ENCODE results near the gene ASB2. TPM values are rescaled to one million over a fixed set of nuclear protein-coding genes. Genes with fewer than 3 reads are reported as not detected.

Gene ASB2
- total and polyA plus RNA-seq, 2 of the 13 experiments (the other 11 are each of a cell fraction or from before 2014, with no cell fraction given) = 0.82 to 4.1 TPM

- TF ChIP-seq HOMEZ (CRISPR knock-in tag; IDR thresholded peaks at IDR 0.05; ENCODE audit: low read depth) (peak; percentile 63; the same call in 1 of the 2 replicates), GLI4 (CRISPR knock-in tag; IDR thresholded peaks at IDR 0.05; ENCODE audit: borderline replicate concordance) (no peak), ZNF839 (CRISPR knock-in tag; IDR thresholded peaks at IDR 0.05; ENCODE audit: borderline replicate concordance) (no peak), NFAT5 (CRISPR knock-in tag; IDR thresholded peaks at IDR 0.05) (0 out of 2 replicates have a peak, but pooled peaks have one; percentile 62), KLF6 (CRISPR knock-in tag; IDR thresholded peaks at IDR 0.05) (no peak), EP300 (IDR thresholded peaks at IDR 0.05; ENCODE audit: low read depth in 2 of 2, low read length in 2 of 2) (peak in 1 of 2 experiments; percentile 86; a peak in 2 of 4 replicates), EP300 (CRISPR knock-in tag; IDR thresholded peaks at IDR 0.05; ENCODE audit: borderline replicate concordance) (peak; percentile 69; the same call in 1 of the 2 replicates), ZNF574 (CRISPR knock-in tag; IDR thresholded peaks at IDR 0.05) (peak; percentile 51; the same call in 1 of the 2 replicates), ZNF772 (CRISPR knock-in tag; IDR thresholded peaks at IDR 0.05) (peak; percentile 36; the same call in 1 of the 2 replicates), ZNF503 (CRISPR knock-in tag; IDR thresholded peaks at IDR 0.05) (peak; percentile 70; the same call in 1 of the 2 replicates), TEAD2 (CRISPR knock-in tag; IDR thresholded peaks at IDR 0.05) (no peak), ZFP36 (IDR thresholded peaks at IDR 0.05; ENCODE audit: borderline replicate concordance, low read depth, low read length, partially characterized antibody) (no peak), ZNF737 (CRISPR knock-in tag; IDR thresholded peaks at IDR 0.05; ENCODE audit: borderline replicate concordance) (no peak), ZNF549 (CRISPR knock-in tag; IDR thresholded peaks at IDR 0.05) (no peak), CCDC6 (CRISPR knock-in tag; IDR thresholded peaks at IDR 0.05) (0 out of 2 replicates have a peak, but pooled peaks have one; percentile 37), ATAD3A (CRISPR knock-in tag; IDR thresholded peaks at IDR 0.05) (no peak), YEATS2 (CRISPR knock-in tag; IDR thresholded peaks at IDR 0.05; ENCODE audit: borderline replicate concordance) (no peak)
Observed at GRCh38 chr14:93905623-93906022, 70.7 kb downstream of the ASB2 start (continued).
